Ascending aorta (tissue), 2 donors: Measurements from ENCODE around the gene ZSWIM5. TPM values are rescaled to one million over a fixed set of nuclear protein-coding genes. Genes with fewer than 3 reads are reported as not detected.
"Not testable (repeated sequence)": the region's sequence is repeated elsewhere in the genome, so short reads cannot be mapped to it uniquely, and the experiment has no call there.

Source experiments
- DNase-seq, 2 donors: peaks; one replicate each; pipeline ENCODE4 v3.0.0-alpha.2; 2019; ENCODE audit warnings: low spot score in 2 of 2
- H3K27ac ChIP-seq, 2 donors: fragments of 200-600 bp; sonication (generic); one replicate each; pipeline ENCODE4 v1.5.1; 2016 to 2017; ENCODE audit warnings: mild to moderate bottlenecking in 1 of 2
- H3K27me3 ChIP-seq: fragments of 200-600 bp; sonication (generic); one replicate; pipeline ENCODE4 v1.5.1; 2017
- H3K36me3 ChIP-seq, 2 donors: fragments of 200-600 bp; sonication (generic); one replicate each; pipeline ENCODE4 v1.5.1; 2016
- H3K4me1 ChIP-seq, 2 donors: fragments of 200-600 bp; sonication (generic); one replicate each; pipeline ENCODE4 v1.5.1; 2016 to 2017; ENCODE audit warnings: mild to moderate bottlenecking in 1 of 2
- H3K4me3 ChIP-seq, 2 donors: fragments of 200-600 bp; sonication (generic); one replicate each; pipeline ENCODE4 v1.5.1; 2016 to 2017; ENCODE audit warnings: mild to moderate bottlenecking in 1 of 2
- H3K9me3 ChIP-seq, 2 donors: fragments of 200-600 bp; sonication (generic); one replicate each; pipeline ENCODE4 v1.5.1; 2016
- intact Hi-C: fragments of 100-400 bp; cut with DNase I; formaldehyde crosslinking; loops from one replicate; pipeline ENCODE4 v1.15.1; 2023
- total RNA-seq: library from RNA; depleted of rRNA; stranded (reverse); fragments of >200 nt; gene quantifications from one replicate; pipeline ENCODE4 v1.1.0, GENCODE V29; 2016
- TF ChIP-seq, protein P1 (sequence below), 3 experiments: fragments of 200-600 bp in 2 of 3; fragments of 450-650 bp in 1 of 3; sonication (generic) in 2 of 3; IDR thresholded peaks; one replicate each; pipeline ENCODE4 v1.5.1; 2016 to 2019; ENCODE audit warnings: antibody characterized with exemption in 3 of 3, mild to moderate bottlenecking in 1 of 3, moderate library complexity in 1 of 3

ZSWIM5 gene
- total RNA-seq, 1 donor from 2014 or later, result 1.2 TPM

DNA sequence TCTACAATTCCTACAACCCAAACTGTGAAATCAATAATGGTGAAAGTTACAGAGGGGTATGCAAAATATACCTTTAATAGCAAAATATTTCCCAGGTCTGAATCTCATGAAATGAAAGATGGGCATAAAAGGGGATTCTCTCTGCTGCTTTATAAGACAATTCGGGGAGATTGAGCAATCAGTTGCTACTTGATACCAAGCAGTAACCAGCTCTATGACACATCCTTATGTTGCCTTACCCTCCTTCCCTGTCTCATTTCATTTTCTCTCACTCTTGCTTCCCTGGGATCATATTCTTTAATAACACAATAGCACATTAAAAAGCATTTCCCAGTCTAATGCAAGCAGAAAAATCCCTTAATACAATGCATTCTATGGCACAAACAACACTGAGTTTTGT, 29.0 kb downstream of the ZSWIM5 start:
- no peak for DNase-seq
- Histone ChIP-seq H3K36me3 (no peaks in the 10 kb centered on the region), H3K4me3 (no peak overlapping the region), H3K4me1 (no peaks in the 10 kb centered on the region), H3K9me3 (peaks cover 0 to 10% of the 10 kb centered on the region in 2 donors), H3K27me3 (no peaks in the 10 kb centered on the region), H3K27ac (no peak overlapping the region)
- intact Hi-C loops, result no loop called here
- TF ChIP-seq, protein P1, sequence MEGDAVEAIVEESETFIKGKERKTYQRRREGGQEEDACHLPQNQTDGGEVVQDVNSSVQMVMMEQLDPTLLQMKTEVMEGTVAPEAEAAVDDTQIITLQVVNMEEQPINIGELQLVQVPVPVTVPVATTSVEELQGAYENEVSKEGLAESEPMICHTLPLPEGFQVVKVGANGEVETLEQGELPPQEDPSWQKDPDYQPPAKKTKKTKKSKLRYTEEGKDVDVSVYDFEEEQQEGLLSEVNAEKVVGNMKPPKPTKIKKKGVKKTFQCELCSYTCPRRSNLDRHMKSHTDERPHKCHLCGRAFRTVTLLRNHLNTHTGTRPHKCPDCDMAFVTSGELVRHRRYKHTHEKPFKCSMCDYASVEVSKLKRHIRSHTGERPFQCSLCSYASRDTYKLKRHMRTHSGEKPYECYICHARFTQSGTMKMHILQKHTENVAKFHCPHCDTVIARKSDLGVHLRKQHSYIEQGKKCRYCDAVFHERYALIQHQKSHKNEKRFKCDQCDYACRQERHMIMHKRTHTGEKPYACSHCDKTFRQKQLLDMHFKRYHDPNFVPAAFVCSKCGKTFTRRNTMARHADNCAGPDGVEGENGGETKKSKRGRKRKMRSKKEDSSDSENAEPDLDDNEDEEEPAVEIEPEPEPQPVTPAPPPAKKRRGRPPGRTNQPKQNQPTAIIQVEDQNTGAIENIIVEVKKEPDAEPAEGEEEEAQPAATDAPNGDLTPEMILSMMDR (IDR thresholded peaks at IDR 0.05), result no peak

DNA sequence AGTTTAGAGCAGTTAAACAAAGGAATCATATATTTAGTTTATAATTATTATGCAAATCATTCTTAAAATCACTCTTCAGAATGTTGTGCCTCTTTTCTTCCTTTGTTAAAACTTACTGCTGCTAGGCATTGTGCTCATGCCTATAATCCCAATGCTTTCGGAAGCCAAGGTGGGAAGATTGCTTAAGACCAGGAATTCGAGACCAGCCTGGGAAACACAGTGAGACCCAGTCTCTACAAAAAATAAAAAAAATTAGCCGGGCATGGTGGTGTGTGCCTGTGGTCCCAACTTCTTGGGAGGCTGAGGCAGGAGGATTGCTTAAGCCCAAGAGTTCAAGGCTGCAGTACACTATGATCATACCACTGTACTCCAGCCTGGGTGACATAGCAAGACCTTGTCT, 33.6 kb downstream of the ZSWIM5 start:
- TF ChIP-seq, protein P1 (IDR thresholded peaks at IDR 0.05), result no peak
- H3K27me3 ChIP-seq, result no peaks in the 10 kb centered on the region
- DNase-seq, result no peak
- H3K9me3 ChIP-seq, result no peaks in the 10 kb centered on the region
- no peak overlapping the region for H3K4me3 ChIP-seq
- H3K4me1 ChIP-seq, result no peaks in the 10 kb centered on the region
- no peaks in the 10 kb centered on the region for H3K36me3 ChIP-seq
- intact Hi-C loops, result no loop called here
- no peak overlapping the region for H3K27ac ChIP-seq

DNA sequence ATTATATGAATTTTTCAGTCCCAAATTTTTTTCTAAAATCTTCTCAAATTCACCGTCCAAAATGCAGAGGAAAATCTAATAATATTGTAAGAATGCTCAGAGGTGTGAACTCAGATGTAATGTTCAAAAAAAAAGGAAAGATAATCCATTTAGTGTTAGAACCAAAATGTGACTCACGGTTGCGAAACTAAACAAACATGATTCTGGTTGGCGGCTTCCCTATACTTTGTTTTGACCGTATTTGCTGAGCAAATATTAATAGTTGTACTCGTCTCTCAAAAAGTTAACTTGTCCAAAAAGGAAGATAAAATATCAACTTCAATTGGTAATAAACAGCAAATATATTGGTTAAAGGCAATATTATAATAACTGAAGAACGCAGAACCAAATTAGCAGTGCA, 34.4 kb downstream of the ZSWIM5 start:
- TF ChIP-seq, protein P1 (IDR thresholded peaks at IDR 0.05), result no peak
- Histone ChIP-seq H3K27ac (no peak overlapping the region), H3K4me1 (no peaks in the 10 kb centered on the region), H3K36me3 (no peaks in the 10 kb centered on the region), H3K27me3 (no peaks in the 10 kb centered on the region), H3K9me3 (no peaks in the 10 kb centered on the region), H3K4me3 (no peak overlapping the region)
- intact Hi-C loops, result no loop called here
- no peak for DNase-seq

DNA sequence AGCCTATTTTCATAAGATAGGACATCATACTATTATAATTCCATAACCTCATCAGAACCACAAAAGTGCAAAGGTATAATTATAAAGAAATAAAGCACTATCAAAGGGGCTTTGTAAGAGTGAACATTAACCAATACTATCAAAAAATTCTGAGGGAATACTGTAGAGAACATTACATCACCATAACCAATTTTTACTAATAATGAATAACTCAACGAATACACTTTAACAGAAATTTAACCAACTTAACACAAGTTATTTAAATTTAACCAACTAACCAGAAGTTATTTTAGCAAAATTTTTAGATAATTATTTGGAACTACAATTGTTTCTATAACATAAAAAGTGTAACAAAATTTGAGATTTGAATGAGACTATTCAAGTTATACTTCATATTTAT, 34.8 kb downstream of the ZSWIM5 start:
- intact Hi-C loops, result no loop called here
- H3K27ac ChIP-seq, result no peak overlapping the region
- DNase-seq, result no peak
- H3K4me1 ChIP-seq, result no peaks in the 10 kb centered on the region
- H3K4me3 ChIP-seq, result no peak overlapping the region
- no peaks in the 10 kb centered on the region for H3K9me3 ChIP-seq
- H3K27me3 ChIP-seq, result no peaks in the 10 kb centered on the region
- TF ChIP-seq, protein P1 (IDR thresholded peaks at IDR 0.05), result no peak
- no peaks in the 10 kb centered on the region for H3K36me3 ChIP-seq

DNA sequence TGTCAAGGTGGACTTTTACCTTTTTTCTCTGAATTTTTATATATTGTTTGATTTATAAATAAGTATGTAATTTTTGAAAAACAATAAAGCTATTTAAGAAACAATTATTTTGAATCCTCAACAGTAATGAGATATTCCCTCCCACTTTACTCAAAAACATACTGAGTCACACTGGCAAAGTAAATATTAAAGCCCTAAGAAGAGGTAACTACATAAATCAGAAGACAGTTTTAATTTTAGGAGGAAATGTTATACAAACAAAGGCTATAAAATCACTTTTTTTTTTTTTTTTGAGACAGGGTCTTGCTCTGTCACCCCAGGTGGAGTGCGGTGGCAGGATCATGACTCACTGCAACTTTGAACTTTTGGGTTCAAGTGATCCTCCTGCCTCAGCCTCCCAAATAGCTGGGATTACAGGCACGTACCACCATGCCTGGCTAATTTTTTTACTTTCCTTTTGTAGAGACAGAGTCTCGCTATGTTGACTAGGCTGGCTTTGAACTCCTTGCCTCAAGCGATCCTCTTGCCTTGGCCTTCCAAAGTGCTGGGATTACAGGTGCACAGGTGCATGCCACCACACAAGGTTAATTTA, 36.2 kb downstream of the ZSWIM5 start:
- Histone ChIP-seq H3K4me3 (no peak overlapping the region), H3K9me3 (no peaks in the 10 kb centered on the region), H3K4me1 (no peaks in the 10 kb centered on the region), H3K27me3 (no peaks in the 10 kb centered on the region), H3K36me3 (no peaks in the 10 kb centered on the region), H3K27ac (no peak overlapping the region)
- DNase-seq, result no peak
- TF ChIP-seq, protein P1 (IDR thresholded peaks at IDR 0.05), result no peak
- intact Hi-C loops, result no loop called here

DNA sequence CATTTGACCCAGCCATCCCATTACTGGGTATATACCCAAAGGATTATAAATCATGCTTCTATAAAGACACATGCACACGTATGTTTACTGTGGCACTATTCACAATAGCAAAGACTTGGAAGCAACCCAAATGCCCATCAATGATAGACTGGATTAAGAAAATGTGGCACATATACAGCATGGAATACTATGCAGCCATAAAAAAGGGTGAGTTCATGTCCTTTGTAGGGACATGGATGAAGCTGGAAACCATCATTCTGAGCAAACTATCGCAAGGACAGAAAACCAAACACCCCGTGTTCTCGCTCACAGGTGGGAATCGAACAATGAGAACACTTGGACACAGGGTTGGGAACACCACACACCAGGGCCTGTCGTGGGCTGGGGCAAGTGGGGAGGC, 38.5 kb downstream of the ZSWIM5 start:
- DNase-seq, intact Hi-C loops, H3K27me3 ChIP-seq, H3K27ac ChIP-seq, H3K4me1 ChIP-seq, H3K9me3 ChIP-seq, H3K36me3 ChIP-seq, H3K4me3 ChIP-seq: not testable (repeated sequence)

- H3K9me3 ChIP-seq, H3K4me1 ChIP-seq, H3K36me3 ChIP-seq, intact Hi-C loops, DNase-seq, H3K27ac ChIP-seq, H3K4me3 ChIP-seq, H3K27me3 ChIP-seq: not testable (repeated sequence)
Measured at GRCh38 chr1:45164307-45164706, 42.1 kb downstream of the ZSWIM5 start.

DNA sequence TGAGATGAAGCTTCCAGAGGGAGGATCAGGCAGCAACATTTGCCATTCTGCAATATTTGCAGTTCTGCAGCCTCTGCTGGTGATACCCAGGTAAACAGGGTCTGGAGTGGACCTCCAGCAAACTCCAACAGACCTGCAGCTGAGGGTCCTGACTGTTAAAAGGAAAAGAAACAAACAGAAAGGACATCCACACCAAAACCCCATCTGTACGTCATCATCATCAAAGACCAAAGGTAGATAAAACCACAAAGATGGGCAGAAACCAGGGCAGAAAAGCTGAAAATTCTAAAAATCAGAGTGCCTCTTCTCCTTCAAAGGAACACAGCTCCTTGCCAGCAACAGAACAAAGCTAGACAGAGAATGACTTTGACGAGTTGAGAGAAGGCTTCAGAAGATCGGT, 43.3 kb downstream of the ZSWIM5 start:
- not testable (repeated sequence) for H3K9me3 ChIP-seq, H3K27me3 ChIP-seq

DNA sequence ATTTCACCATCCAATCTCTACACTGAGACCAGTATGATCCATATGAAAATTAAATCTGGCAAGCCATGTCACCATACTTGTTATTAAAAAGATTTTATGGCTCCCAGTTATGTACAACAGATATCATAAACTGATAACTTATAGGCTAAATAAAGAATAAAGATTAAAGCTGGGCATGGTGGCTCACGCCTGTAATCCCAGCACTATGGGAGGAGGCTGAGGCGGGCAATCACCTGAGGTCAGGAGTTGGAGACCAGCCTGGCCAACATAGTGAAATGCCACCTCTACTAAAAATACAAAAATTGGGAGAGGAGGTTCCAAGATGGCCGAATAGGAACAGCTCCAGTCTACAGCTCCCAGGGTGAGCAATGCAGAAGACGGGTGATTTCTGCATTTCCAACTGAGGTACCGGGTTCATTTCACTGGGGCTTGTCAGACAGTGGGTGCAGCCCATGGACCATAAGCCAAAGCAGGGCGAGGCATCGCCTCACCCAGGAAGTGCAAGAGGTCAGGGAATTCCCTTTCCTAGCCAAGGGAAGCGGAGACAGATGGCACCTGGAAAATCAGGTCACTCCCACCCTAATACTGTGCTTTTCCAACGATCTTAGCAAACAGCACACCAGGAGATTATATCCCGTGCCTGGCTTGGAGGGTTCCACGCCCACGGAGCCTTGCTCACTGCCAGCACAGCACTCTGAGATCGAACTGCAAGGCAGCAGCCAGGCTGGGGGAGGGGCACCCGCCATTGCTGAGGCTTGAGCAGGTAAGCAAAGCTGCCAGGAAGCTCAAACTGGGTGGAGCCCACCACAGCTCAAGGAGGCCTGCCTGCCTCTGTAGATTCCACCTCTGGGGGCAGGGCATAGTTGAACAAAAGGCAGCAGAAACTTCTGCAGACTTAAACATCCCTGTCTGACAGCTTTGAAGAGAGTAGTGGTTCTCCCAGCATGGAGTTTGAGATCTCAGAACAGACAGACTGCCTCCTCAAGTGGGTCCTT, 44.1 kb downstream of the ZSWIM5 start:
- H3K4me3 ChIP-seq, DNase-seq, intact Hi-C loops: not testable (repeated sequence)

More for the DNA sequence above, 43.3 kb downstream of the ZSWIM5 start:
- H3K4me1 ChIP-seq, H3K36me3 ChIP-seq, H3K27ac ChIP-seq, DNase-seq, H3K4me3 ChIP-seq, intact Hi-C loops: not testable (repeated sequence)

More for the DNA sequence above, 44.1 kb downstream of the ZSWIM5 start:
- H3K36me3 ChIP-seq, H3K27me3 ChIP-seq, H3K9me3 ChIP-seq, H3K4me1 ChIP-seq, H3K27ac ChIP-seq: not testable (repeated sequence)
